ENCODE data around the gene GPR153.

GPR153 gene

DNA sequence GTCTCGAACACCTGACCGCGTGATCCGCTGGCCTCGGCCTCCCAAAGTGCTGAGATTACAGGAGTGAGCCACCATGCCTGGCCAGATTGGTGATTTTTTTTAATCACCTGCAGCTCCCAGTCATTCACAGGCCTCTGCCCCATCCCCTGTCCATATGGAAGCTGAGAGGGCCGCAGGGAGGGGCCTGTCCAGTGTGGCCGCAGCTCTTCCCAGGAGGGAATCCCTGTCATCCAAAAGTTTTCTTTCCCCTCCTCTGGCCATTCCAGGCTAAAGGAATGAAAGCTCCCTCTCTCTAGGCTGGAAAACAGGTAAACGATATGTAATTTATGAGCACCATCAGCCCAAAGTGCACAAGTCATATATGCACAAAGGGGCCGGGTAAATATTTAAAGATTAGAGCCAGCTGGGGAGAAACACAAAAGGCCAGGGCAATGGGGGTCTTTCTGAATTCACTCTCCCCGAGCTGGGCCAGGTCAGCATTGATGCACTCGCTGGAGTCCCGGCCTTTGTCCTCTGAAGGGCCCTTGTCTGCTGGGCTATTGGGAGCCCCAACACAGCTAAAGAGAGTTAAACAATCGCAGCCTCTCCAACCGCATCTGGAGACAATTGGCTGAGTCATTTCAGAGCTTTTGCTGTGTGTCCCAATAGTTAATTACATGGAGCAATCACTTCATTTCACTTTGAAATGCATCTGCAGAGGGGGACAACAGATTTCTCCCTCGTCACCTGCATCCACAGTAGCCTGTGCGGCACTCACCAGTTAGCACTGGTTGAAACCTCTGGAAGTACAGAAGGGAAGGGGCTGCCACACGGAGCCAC is 20.7 kb downstream of the GPR153 start:
- no peak for DNase-seq (ENCODE audit: low read depth, low spot score)
- TF ChIP-seq CTCF (IDR thresholded peaks at IDR 0.05; ENCODE audit: low read depth, low read length): no peak
- in situ Hi-C loops (cut with HindIII; ENCODE audit: low sequenced_read_pairs): no loop called here
- no peak overlapping the region for H3K4me3 ChIP-seq (ENCODE audit: low read depth, low read length)

- H3K4me3 ChIP-seq (ENCODE audit: low read depth, low read length): no peak overlapping the region
- in situ Hi-C loops (cut with HindIII; ENCODE audit: low sequenced_read_pairs): no loop called here
- TF ChIP-seq CTCF (IDR thresholded peaks at IDR 0.05; ENCODE audit: low read depth, low read length): no peak
- no peak for DNase-seq (ENCODE audit: low read depth, low spot score)
Observed at GRCh38 chr1:6239213-6239752, 21.6 kb downstream of the GPR153 start.

- in situ Hi-C loops (cut with HindIII; ENCODE audit: low sequenced_read_pairs): no loop called here
- no peak for TF ChIP-seq CTCF (IDR thresholded peaks at IDR 0.05; ENCODE audit: low read depth, low read length)
- no peak overlapping the region for H3K4me3 ChIP-seq (ENCODE audit: low read depth, low read length)
- DNase-seq (ENCODE audit: low read depth, low spot score): no peak
Observed at GRCh38 chr1:6237093-6237492, 23.8 kb downstream of the GPR153 start.

- peak overlapping the region; percentile 83 for H3K4me3 ChIP-seq (ENCODE audit: low read depth, low read length)
- TF ChIP-seq CTCF (IDR thresholded peaks at IDR 0.05; ENCODE audit: low read depth, low read length): no peak
- in situ Hi-C loops (cut with HindIII; ENCODE audit: low sequenced_read_pairs): no loop called here
- no peak for DNase-seq (ENCODE audit: low read depth, low spot score)
Observed at GRCh38 chr1:6235296-6235677, 25.6 kb downstream of the GPR153 start.

GRCh38 chr1:6234502-6235295 is 26.2 kb downstream of the GPR153 start:
- TF ChIP-seq CTCF (IDR thresholded peaks at IDR 0.05; ENCODE audit: low read depth, low read length): no peak
- peak overlapping the region; percentile 83 for H3K4me3 ChIP-seq (ENCODE audit: low read depth, low read length)
- in situ Hi-C loops (cut with HindIII; ENCODE audit: low sequenced_read_pairs): no loop called here
- peak; percentile 10 for DNase-seq (ENCODE audit: low read depth, low spot score)

DNA sequence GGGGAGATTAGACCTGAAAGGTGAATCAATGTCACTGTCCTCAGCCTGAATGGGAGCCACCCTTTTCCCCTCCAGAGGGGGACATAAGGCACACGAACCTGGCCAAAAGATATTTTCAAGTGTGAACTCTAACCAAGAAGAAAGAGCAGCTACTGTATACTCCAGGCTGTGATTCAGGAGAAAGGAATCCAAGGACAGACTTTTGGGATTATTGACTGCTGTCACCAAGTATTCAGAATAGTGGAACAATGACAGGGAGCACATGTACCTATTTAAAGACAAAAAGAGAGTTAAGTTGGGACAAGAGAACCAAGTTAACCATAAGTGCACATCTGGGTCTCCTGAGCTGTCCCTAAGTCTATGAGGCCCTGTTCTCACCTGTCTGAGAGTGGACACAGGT is 27.5 kb downstream of the GPR153 start:
- no peak overlapping the region for H3K4me3 ChIP-seq (ENCODE audit: low read depth, low read length)
- in situ Hi-C loops (cut with HindIII; ENCODE audit: low sequenced_read_pairs): no loop called here
- DNase-seq (ENCODE audit: low read depth, low spot score): no peak
- no peak for TF ChIP-seq CTCF (IDR thresholded peaks at IDR 0.05; ENCODE audit: low read depth, low read length)

Measured in astrocyte of the spinal cord (primary cell).